GM19467 (cell line): Measurements from ENCODE around the gene ANO10.

Source experiments
- ATAC-seq: cut with Tn5 transposase; IDR thresholded peaks from one replicate; pipeline ENCODE4 v1.9.1; 2021; ENCODE audit warnings: mild to moderate bottlenecking, moderate library complexity; ENCODE audit not compliant: unreplicated experiment

Gene ANO10

DNA sequence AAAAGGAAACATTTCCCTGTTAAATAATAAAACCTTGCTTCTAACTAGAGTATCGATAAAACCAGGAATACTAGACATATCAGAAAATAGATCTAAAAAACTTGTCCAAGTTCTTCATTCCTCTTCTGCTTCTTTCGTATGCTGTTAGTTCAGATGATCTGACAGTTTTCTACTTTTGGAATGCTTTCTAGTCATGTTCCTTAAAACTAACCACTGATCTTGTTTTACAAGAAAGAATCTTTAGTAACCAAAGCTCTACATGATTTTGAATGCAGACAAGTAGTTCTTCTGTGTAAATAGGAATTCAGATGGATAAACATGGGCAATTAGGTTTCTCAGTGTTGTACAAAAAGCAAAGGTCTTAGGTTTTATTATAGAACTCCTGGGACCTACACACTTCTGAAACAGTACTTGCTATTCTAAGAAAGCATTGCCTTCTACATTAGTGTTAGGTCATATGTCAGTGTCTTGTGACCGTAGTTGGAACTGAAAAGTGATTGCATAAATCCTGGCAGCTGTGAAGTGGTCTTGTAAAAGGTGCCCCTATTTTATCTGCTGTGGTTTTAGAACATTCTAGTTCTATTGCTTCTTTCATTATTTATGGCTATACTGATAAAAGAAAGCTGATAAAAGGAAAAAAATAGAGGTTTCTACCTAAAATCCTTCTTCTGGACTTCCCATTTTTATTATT is 294.8 kb downstream of the ANO10 start:
- no peak for ATAC-seq

DNA sequence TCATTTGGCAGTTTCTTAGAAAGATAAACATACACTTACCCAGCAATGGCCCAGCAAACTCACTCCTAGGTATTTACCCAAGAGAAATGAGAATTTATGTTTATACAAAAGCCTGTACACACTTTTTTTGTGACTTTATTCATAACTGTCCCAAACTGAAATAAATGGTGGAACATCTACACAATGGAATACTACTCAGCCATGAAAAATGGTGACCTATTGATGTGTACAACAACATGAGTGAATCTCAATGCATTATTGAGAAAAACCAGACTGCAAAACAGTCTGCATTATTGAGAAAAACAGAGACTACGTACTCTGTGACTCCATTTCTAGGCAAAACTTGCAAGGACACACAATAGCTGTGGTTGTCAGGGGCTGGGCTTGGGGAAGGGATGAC is 298.3 kb downstream of the ANO10 start:
- ATAC-seq, result no peak

DNA sequence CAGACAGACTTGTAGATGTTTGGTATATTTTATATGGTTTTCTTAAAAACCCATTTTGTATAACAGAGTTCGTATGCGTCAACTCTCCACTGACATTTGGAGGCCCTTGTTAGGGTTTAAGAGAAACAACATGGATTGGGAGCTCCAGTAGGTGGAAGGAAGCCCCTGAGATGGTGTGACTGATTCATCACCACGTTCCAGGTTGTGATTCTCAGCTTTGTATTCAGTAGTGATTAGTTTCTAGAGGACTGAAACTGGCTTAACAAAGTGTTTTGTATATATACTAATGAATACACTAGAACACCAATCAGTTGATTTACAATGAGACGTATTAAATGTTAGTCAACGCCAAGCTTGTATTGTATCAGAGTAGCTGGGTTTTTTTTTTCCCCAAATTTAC is 301.5 kb downstream of the ANO10 start:
- no peak for ATAC-seq

DNA sequence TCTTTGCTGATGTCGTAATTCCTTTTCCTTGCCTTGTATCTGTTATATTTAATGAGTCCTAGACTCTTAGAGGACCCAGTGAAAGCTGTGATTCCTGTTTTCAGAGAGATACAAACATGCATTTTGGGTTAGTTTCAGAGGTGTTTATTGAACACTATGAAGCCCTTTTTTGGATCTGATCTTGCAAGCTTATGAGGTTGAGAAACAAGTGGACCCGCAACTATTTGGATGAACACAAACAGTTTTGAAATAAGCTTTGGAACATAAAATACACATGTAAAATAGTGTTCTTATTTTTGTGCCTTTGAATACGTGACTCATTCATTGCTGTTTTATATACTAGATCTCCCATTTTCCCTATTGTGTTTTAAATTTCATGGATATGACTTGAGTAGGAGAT is 302.0 kb downstream of the ANO10 start:
- ATAC-seq, result no peak

DNA sequence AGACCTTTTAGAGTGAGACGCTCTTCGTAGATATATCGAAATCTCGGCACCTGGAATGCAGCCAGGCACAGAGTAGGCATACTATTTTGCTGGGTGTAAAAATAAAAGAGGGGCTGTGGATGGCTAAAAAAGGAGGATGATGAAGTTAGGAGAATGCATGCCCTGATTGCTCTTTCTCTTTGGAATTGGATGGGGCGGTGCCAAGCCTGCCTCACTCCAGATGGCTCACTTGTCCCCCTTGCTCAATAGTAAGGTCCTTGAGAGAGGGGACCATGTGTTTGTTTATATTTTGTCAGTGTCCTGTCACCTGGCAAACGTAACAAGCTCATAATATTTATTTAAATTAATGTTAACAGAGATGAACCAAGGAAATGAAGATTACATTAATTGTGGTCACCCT is 302.4 kb downstream of the ANO10 start:
- ATAC-seq, result no peak

DNA sequence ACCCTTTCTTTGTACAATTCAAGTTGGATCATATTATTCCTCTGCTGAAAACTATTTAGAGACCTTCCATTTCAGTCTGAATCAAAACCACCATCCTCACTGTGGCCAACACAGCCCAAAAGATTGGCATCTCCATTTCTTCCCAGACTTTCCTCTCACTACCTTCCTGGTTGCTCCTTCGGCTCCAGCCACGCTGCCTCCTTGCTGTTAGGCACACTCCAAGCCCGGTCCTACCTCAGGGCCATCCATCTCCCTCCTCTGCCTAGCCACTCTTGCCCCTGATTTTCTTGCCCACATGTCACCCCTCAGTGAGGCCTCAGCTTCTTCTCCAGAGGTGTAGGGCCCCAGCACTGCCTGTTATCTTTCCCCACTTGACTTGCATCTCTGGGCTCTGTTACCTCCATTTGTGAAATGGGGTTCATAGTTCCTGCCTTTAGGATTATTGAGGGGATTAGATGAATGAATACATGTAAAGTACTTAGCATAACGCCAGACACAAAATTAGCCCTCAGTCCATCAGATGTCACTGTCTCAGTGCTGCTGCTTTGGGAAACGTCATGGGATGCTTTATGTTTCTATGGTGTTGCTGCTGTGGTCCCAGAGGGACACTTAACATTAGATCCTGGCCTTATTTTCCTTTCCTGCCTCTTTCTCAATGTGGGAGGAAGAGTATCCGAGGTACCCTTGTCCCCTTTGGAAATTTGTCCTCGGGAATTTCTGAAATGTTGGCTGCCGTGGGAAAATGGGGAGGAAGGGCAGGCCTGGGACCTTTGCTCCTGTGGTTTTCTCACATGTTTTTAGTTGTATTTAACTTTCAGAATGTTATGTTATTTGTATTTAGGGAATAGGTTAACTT is 304.1 kb downstream of the ANO10 start:
- no peak for ATAC-seq

DNA sequence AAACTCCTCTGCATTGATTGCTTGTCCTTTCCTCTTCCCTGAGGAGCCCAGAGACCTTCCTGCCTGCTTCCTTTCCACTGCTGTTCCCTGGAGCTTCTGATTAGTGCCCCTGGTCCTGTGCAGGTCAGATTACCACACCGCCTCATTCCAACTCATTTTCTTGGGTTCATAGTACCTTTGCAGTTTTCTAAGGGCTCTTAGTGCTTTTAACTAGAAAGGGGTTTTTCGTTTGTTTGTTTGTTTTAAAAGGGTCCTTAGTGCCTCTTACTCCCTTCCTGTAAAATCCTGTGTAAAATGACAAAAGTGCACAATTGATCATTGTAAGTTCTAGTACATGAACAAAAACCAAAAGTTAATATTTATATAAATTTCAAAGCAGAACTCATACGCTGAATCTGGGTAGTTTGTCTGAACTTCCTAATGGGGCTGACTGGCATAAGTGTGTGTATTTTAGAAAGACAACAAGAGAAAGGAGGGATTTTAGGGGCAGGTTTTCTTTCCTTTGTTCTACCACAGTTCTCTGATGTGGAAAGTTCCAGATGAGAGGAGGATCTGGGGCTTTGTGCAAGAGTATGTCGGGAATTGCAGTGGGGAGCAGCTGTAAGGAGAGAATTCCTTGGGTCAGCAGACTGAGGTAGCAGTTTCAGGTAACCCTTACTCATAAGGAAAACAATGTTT is 304.9 kb downstream of the ANO10 start:
- no peak for ATAC-seq
